Colonic mucosa (tissue), 4 donors: ENCODE data around the gene POLR3GL. TPM values are rescaled to one million over a fixed set of nuclear protein-coding genes. Genes with fewer than 3 reads are reported as not detected.

ENCODE experiments used
- DNase-seq: peaks from one replicate; pipeline ENCODE4 v3.0.0-alpha.2; 2020
- H3K27ac ChIP-seq: fragments of 200-600 bp; one replicate; pipeline ENCODE4 v1.8.0; 2021
- H3K27me3 ChIP-seq: fragments of 200-600 bp; one replicate; pipeline ENCODE4 v1.8.0; 2021
- H3K36me3 ChIP-seq: fragments of 200-600 bp; one replicate; pipeline ENCODE4 v1.8.0; 2021
- H3K4me1 ChIP-seq: fragments of 200-600 bp; one replicate; pipeline ENCODE4 v1.8.0; 2021; ENCODE audit warnings: mild to moderate bottlenecking
- H3K4me3 ChIP-seq: fragments of 200-600 bp; one replicate; pipeline ENCODE4 v1.8.0; 2021
- H3K9ac ChIP-seq, 2 donors: one replicate each; pipeline ENCODE4 v1.7.0; 2013; ENCODE audit warnings: control low read depth in 2 of 2, low read depth in 2 of 2, low read length in 2 of 2
- H3K9me3 ChIP-seq: fragments of 200-600 bp; one replicate; pipeline ENCODE4 v1.8.0; 2021
- intact Hi-C: fragments of 100-400 bp; cut with DNase I; formaldehyde crosslinking; loops from one replicate; pipeline ENCODE4 v1.14.1; 2022
- total RNA-seq, 2 donors: library from RNA; stranded (reverse); fragmentation: NEBNext Ultra II Directional in 1 of 2; extraction: Animal tissue kit (Norgen Biotek cat#: 25700) in 1 of 2; gene quantifications; one replicate each; pipeline ENCODE4 v1.2.1, GENCODE V29; 2021
- TF ChIP-seq, protein P1 (sequence below): fragments of 200-600 bp; IDR thresholded peaks from one replicate; pipeline ENCODE4 v1.8.0; 2022; ENCODE audit warnings: antibody characterized with exemption, mild to moderate bottlenecking
- donor health status: healthy.
- donor health status: DM: no; HTN: no; CAD: no.
- donor health status: DM: no; HTN: no; CAD: no.

POLR3GL gene
- total RNA-seq, 2 donors from 2014 or later, result 12.6 to 16.1 TPM

DNA sequence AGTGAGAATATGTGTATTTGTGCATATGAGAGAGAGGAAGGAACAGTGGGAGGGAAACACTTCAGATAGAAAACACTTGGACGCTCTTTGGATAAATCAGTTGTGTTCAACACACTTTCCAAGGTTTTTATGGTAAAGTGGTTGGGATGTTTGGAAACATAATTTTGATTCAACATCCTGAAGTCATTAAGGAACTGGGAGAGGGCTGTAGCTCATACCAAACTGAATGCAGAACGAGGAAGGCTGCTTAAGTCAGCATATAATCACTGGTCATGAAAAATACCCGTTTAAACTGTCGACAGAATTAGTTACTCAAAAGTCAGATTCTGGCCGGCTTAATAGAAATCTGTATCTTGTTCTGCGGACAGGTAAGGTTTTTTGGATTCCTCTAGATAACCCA is 21.6 kb upstream of the POLR3GL start:
- TF ChIP-seq, protein P1, sequence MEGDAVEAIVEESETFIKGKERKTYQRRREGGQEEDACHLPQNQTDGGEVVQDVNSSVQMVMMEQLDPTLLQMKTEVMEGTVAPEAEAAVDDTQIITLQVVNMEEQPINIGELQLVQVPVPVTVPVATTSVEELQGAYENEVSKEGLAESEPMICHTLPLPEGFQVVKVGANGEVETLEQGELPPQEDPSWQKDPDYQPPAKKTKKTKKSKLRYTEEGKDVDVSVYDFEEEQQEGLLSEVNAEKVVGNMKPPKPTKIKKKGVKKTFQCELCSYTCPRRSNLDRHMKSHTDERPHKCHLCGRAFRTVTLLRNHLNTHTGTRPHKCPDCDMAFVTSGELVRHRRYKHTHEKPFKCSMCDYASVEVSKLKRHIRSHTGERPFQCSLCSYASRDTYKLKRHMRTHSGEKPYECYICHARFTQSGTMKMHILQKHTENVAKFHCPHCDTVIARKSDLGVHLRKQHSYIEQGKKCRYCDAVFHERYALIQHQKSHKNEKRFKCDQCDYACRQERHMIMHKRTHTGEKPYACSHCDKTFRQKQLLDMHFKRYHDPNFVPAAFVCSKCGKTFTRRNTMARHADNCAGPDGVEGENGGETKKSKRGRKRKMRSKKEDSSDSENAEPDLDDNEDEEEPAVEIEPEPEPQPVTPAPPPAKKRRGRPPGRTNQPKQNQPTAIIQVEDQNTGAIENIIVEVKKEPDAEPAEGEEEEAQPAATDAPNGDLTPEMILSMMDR, result no peak
- H3K4me3 ChIP-seq, result no peak overlapping the region
- H3K9ac ChIP-seq, result no peak overlapping the region
- H3K9me3 ChIP-seq, result no peaks in the 10 kb centered on the region
- intact Hi-C loops, result no loop called here
- H3K36me3 ChIP-seq, result no peaks in the 10 kb centered on the region
- H3K27ac ChIP-seq, result no peak overlapping the region
- H3K27me3 ChIP-seq, result no peaks in the 10 kb centered on the region
- H3K4me1 ChIP-seq, result no peaks in the 10 kb centered on the region
- DNase-seq, result no peak

DNA sequence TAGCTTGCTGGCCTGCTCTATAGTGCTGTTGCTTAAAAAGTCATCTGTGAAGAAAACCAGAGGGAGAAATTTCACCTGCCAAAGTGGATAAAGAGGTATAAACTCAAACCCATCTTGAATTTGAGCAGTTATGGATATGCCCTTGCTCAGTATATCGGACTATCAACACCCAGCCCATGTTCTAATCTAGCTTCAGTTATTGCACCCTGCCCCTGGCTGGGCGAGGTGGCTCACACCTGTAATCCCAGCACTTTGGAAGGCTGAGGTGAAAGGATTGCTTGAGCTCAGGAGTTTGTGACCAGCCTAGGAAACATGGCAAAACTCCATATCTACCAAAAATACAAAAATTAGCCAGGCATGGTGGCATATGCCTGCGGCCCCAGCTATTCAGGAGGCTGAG is 20.0 kb upstream of the POLR3GL start:
- no peak overlapping the region for H3K27ac ChIP-seq
- no peaks in the 10 kb centered on the region for H3K4me1 ChIP-seq
- intact Hi-C loops, result no loop called here
- H3K9ac ChIP-seq, result no peak overlapping the region
- no peak overlapping the region for H3K4me3 ChIP-seq
- no peaks in the 10 kb centered on the region for H3K9me3 ChIP-seq
- TF ChIP-seq, protein P1, result no peak
- no peaks in the 10 kb centered on the region for H3K27me3 ChIP-seq
- H3K36me3 ChIP-seq, result no peaks in the 10 kb centered on the region
- DNase-seq, result no peak

DNA sequence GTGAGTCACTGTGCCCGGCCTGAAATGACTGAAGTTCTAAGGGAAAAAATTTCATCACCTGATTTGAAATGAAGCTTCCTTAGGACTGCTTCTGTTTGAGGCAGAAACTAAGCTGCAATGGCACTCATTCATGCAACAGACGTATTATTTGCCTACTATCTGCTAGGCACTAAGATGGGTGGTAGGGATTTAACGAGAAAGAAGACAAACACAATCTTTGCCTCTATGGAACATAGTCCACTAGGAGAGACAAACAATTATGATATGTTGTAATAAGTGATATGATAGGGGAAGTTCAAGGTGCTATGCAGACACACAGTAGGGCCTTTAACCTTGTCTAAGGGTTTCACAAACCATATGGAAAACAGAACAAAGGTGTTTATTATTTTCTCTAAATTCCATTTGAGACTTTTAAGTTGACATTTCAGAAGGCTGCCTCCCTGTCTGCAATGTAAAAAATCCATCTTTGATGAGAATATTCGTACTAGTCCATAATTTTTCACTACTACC is 18.0 kb upstream of the POLR3GL start:
- no peaks in the 10 kb centered on the region for H3K27me3 ChIP-seq
- TF ChIP-seq, protein P1, result no peak
- no peaks in the 10 kb centered on the region for H3K36me3 ChIP-seq
- H3K9ac ChIP-seq, result no peak overlapping the region
- intact Hi-C loops, result no loop called here
- H3K9me3 ChIP-seq, result no peaks in the 10 kb centered on the region
- no peaks in the 10 kb centered on the region for H3K4me1 ChIP-seq
- no peak for DNase-seq
- no peak overlapping the region for H3K27ac ChIP-seq
- H3K4me3 ChIP-seq, result no peak overlapping the region

DNA sequence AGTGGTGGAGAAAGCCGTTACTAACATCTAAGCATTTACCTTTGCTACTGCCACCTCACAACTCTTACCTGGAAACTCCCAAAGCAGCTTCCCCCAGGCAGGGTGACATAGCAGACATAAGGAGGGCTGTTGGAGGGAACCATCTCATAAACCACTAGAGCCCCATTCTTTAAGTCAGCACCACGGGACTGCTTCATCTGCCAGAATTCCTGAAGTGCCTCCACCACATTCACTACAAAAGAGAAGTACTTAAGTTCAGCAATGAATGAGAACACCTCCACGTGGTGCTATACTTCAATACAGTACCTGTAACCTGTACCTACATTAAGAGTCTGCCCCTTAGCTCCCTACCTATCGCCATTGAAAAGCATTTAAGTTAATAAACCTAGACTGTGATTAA is 16.9 kb upstream of the POLR3GL start:
- no peak overlapping the region for H3K9ac ChIP-seq
- intact Hi-C loops, result no loop called here

DNA sequence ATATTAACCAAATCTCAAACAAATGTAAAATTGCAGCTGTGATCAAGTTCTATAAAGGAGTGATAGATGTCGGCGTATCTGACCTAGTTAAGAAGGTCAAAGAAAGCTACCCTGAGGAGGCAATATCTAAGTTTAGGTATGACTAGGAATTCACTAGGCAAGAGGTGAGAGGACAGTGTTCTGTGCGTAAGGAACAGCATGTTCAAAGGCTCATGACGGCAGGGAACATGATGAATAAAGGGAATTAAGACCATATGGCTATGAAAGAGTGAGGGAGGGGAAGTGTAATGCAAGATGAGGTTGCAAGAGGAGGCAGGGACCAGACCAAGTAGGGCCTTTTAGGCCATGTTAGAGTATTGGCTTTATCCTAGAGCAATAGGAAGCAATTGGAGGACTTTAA is 15.3 kb upstream of the POLR3GL start:
- intact Hi-C loops, result no loop called here
- TF ChIP-seq, protein P1, result no peak
- DNase-seq, result no peak
- H3K9ac ChIP-seq, result no peak overlapping the region
- no peak overlapping the region for H3K27ac ChIP-seq
- no peaks in the 10 kb centered on the region for H3K36me3 ChIP-seq
- no peaks in the 10 kb centered on the region for H3K4me1 ChIP-seq
- no peaks in the 10 kb centered on the region for H3K9me3 ChIP-seq
- H3K27me3 ChIP-seq, result no peaks in the 10 kb centered on the region
- no peak overlapping the region for H3K4me3 ChIP-seq

More for the DNA sequence above, 16.9 kb upstream of the POLR3GL start:
- Histone ChIP-seq H3K4me3 (no peak overlapping the region), H3K27ac (no peak overlapping the region), H3K27me3 (no peaks in the 10 kb centered on the region), H3K9me3 (no peaks in the 10 kb centered on the region), H3K36me3 (no peaks in the 10 kb centered on the region), H3K4me1 (no peaks in the 10 kb centered on the region)
- DNase-seq, result no peak
- TF ChIP-seq, protein P1, result no peak

DNA sequence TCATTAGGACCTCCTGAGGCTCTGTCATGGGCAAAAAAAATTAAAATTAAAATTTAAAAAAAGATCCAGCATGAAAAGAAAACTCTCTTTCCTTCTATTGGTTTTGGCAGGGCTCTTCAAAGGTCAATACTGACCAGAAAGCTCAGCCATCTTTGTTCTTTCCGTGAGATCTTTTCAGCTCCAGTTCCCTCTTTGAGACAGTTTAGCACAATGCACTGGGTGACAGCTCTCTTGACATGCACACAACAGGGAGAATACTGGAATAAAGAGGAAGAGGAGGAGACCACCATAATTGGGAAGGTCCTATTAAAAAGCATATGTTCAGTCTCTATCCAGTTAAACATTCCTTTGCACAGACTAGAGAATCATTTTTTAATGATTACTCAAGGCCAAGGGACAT is 13.0 kb upstream of the POLR3GL start:
- Histone ChIP-seq H3K4me1 (peaks cover 8% of the 10 kb centered on the region), H3K9ac (no peak overlapping the region), H3K4me3 (no peak overlapping the region), H3K27ac (no peak overlapping the region), H3K9me3 (no peaks in the 10 kb centered on the region), H3K36me3 (no peaks in the 10 kb centered on the region), H3K27me3 (no peaks in the 10 kb centered on the region)
- intact Hi-C loops, result no loop called here
- TF ChIP-seq, protein P1, result no peak
- no peak for DNase-seq
